Activated CD8-positive, alpha-beta T cell treated with anti-CD3 and anti-CD28 coated beads for 36 hours (primary cell): ENCODE measurements around the gene TBC1D22A. TPM values are rescaled to one million over a fixed set of nuclear protein-coding genes. Genes with fewer than 3 reads are reported as not detected.

Source experiments
- ATAC-seq: fragments of 200-7000 bp; cut with Tn5 transposase; one replicate; pipeline ENCODE4 v1.10.0; 2021; ENCODE audit warnings: mild to moderate bottlenecking, moderate library complexity
- CTCF ChIA-PET: fragments of 350-600 bp; sonication (Branson Sonifier 250); formaldehyde crosslinking; loops from one replicate; lab custom pipeline; 2021; ENCODE audit warnings: antibody characterized with exemption; lab: Charles Lee
- POLR2A ChIA-PET: fragments of 350-600 bp; sonication (Branson Sonifier 250); formaldehyde crosslinking; loops from one replicate; lab custom pipeline; 2021; ENCODE audit warnings: antibody characterized with exemption; lab: Charles Lee
- DNase-seq: peaks from one replicate; pipeline ENCODE4 v3.0.0-alpha.2; 2020
- H3K27ac Mint-ChIP-seq: one replicate; pipeline ENCODE4 v1.8.0; 2021; ENCODE audit warnings: mild to moderate bottlenecking, mixed read lengths
- H3K27me3 Mint-ChIP-seq: one replicate; pipeline ENCODE4 v1.8.0; 2021; ENCODE audit warnings: mixed read lengths
- H3K36me3 Mint-ChIP-seq: one replicate; pipeline ENCODE4 v1.8.0; 2021; ENCODE audit warnings: low read depth, mixed read lengths
- H3K4me1 Mint-ChIP-seq: one replicate; pipeline ENCODE4 v1.8.0; 2021; ENCODE audit warnings: low read depth, mixed read lengths
- H3K4me3 Mint-ChIP-seq: one replicate; pipeline ENCODE4 v1.8.0; 2021; ENCODE audit warnings: mild to moderate bottlenecking, moderate library complexity, mixed read lengths
- H3K9me3 Mint-ChIP-seq: one replicate; pipeline ENCODE4 v1.8.0; 2021; ENCODE audit warnings: mixed read lengths
- intact Hi-C: fragments of 100-400 bp; cut with micrococcal nuclease; formaldehyde crosslinking; loops from one replicate; pipeline ENCODE4 v1.10.0; 2022
- total RNA-seq, 2 experiments: library from RNA; stranded (reverse); gene quantifications; one replicate each; pipeline ENCODE4 v1.2.3, GENCODE V29; 2021
- TF ChIP-seq, protein P1 (sequence below): fragments of 200-600 bp; IDR thresholded peaks from one replicate; pipeline ENCODE4 v1.8.0; 2022; ENCODE audit warnings: antibody characterized with exemption, mild to moderate bottlenecking

Gene TBC1D22A
- total RNA-seq, 2 experiments from 2014 or later: 41.0 to 42.8 TPM

DNA sequence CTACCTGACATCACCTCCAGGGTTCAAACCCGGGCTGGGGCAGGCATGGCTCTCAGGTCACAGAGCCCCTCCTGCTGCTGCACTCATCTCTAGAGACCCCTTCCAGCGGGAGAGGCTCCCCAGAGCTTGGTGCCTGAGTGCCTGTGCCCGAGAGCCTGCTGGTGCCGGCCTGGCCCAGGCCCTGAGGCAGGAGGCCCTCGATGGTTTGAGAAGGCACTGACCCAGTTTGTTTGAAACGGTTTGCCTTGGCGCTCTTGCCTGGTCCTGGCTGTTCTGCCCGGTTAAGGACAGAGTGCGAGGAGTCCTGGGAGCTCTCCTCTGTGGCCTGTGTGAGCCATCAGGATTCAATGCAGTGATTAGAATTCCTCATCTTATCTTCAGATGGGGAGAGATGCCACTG is 88.9 kb downstream of the TBC1D22A start:
- no peak for ATAC-seq
- H3K36me3 Mint-ChIP-seq: peaks cover 41% of the 10 kb centered on the region
- ChIA-PET POLR2A (no interaction called here), CTCF (no interaction called here)
- no peaks in the 10 kb centered on the region for H3K27me3 Mint-ChIP-seq
- H3K4me3 Mint-ChIP-seq: no peak overlapping the region
- DNase-seq: no peak
- no peak overlapping the region for H3K27ac Mint-ChIP-seq
- no peaks in the 10 kb centered on the region for H3K9me3 Mint-ChIP-seq
- TF ChIP-seq, protein P1, sequence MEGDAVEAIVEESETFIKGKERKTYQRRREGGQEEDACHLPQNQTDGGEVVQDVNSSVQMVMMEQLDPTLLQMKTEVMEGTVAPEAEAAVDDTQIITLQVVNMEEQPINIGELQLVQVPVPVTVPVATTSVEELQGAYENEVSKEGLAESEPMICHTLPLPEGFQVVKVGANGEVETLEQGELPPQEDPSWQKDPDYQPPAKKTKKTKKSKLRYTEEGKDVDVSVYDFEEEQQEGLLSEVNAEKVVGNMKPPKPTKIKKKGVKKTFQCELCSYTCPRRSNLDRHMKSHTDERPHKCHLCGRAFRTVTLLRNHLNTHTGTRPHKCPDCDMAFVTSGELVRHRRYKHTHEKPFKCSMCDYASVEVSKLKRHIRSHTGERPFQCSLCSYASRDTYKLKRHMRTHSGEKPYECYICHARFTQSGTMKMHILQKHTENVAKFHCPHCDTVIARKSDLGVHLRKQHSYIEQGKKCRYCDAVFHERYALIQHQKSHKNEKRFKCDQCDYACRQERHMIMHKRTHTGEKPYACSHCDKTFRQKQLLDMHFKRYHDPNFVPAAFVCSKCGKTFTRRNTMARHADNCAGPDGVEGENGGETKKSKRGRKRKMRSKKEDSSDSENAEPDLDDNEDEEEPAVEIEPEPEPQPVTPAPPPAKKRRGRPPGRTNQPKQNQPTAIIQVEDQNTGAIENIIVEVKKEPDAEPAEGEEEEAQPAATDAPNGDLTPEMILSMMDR: no peak
- peaks cover 28% of the 10 kb centered on the region for H3K4me1 Mint-ChIP-seq
- intact Hi-C loops: no loop called here

- DNase-seq: no peak
- CTCF ChIA-PET: no interaction called here
- no peak for ATAC-seq
- Mint-ChIP-seq H3K4me1 (peaks cover 25% of the 10 kb centered on the region), H3K4me3 (no peak overlapping the region), H3K27me3 (no peaks in the 10 kb centered on the region), H3K9me3 (no peaks in the 10 kb centered on the region), H3K27ac (no peak overlapping the region), H3K36me3 (peaks cover 41% of the 10 kb centered on the region)
- TF ChIP-seq, protein P1: no peak
- intact Hi-C loops: no loop called here
- POLR2A ChIA-PET: no interaction called here
Observed at GRCh38 chr22:46851941-46852340, 89.5 kb downstream of the TBC1D22A start.

GRCh38 chr22:46852771-46853170 is 90.3 kb downstream of the TBC1D22A start:
- ATAC-seq (no peak), DNase-seq (no peak)
- intact Hi-C loops: no loop called here
- peaks cover 21% of the 10 kb centered on the region for H3K4me1 Mint-ChIP-seq
- no peaks in the 10 kb centered on the region for H3K9me3 Mint-ChIP-seq
- POLR2A ChIA-PET: no interaction called here
- H3K27me3 Mint-ChIP-seq: no peaks in the 10 kb centered on the region
- CTCF ChIA-PET: no interaction called here
- H3K4me3 Mint-ChIP-seq: no peak overlapping the region
- peaks cover 41% of the 10 kb centered on the region for H3K36me3 Mint-ChIP-seq
- TF ChIP-seq, protein P1: no peak
- H3K27ac Mint-ChIP-seq: no peak overlapping the region

DNA sequence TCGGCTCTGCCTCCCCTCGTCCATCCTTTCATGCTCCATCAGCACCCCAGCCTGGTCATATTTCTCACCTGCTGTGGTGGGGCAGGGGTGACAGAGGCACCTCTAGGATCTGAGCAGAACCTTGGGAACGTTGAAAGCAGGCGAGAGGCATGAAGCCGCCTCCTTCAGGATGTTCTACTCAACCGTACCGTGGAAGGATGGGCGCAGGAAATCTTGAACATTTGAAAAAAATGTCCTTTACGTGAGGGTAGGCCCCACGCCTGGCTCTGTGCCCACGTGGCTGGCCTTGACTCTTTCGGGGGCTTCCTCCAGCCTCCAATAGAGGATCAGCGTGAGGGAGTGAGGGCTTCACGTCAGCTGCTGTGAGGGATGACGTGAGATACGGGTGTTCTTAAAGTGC is 90.7 kb downstream of the TBC1D22A start:
- Mint-ChIP-seq H3K9me3 (no peaks in the 10 kb centered on the region), H3K4me3 (no peak overlapping the region), H3K4me1 (peaks cover 21% of the 10 kb centered on the region), H3K27ac (no peak overlapping the region), H3K27me3 (no peaks in the 10 kb centered on the region), H3K36me3 (peaks cover 41% of the 10 kb centered on the region)
- ChIA-PET POLR2A (no interaction called here), CTCF (no interaction called here)
- ATAC-seq (no peak), DNase-seq (no peak)
- intact Hi-C loops: no loop called here
- TF ChIP-seq, protein P1: no peak

GRCh38 chr22:46854125-46854870 is 91.8 kb downstream of the TBC1D22A start:
- Mint-ChIP-seq H3K36me3 (peaks cover 35% of the 10 kb centered on the region), H3K4me3 (no peak overlapping the region), H3K27ac (no peak overlapping the region), H3K9me3 (no peaks in the 10 kb centered on the region), H3K4me1 (peaks cover 21% of the 10 kb centered on the region), H3K27me3 (no peaks in the 10 kb centered on the region)
- intact Hi-C loops: no loop called here
- POLR2A ChIA-PET: no interaction called here
- no peak for DNase-seq
- CTCF ChIA-PET: no interaction called here
- TF ChIP-seq, protein P1: no peak
- ATAC-seq: no peak
